WTC11 (cell line): Measurements from ENCODE around the gene RDH16. TPM values are rescaled to one million over a fixed set of nuclear protein-coding genes. Genes with fewer than 3 reads are reported as not detected.

Experiments used
- ATAC-seq: fragments of 200-7000 bp; cut with Tn5 transposase; 2 replicates; pipeline ENCODE4 v1.10.0; 2021; ENCODE audit warnings: mild to moderate bottlenecking, moderate library complexity
- CTCF ChIA-PET: fragments of 300-600 bp; sonication (Branson Sonifier 250); formaldehyde crosslinking; loops from one replicate; lab custom pipeline; 2021; ENCODE audit warnings: antibody characterized with exemption; lab: Charles Lee
- POLR2A ChIA-PET: fragments of 350-600 bp; sonication (Branson Sonifier 250); formaldehyde crosslinking; loops from one replicate; lab custom pipeline; 2021; ENCODE audit warnings: antibody characterized with exemption; lab: Charles Lee
- DNase-seq: peaks from one replicate; pipeline ENCODE4 v3.0.0; 2021; ENCODE audit warnings: low spot score
- H3K27ac Mint-ChIP-seq: 2 replicates; pipeline ENCODE4 v1.8.0; 2021; ENCODE audit warnings: mixed read lengths
- H3K27me3 Mint-ChIP-seq: 2 replicates; pipeline ENCODE4 v1.8.0; 2021; ENCODE audit warnings: low read depth, mild to moderate bottlenecking, moderate library complexity, mixed read lengths
- H3K36me3 Mint-ChIP-seq: 2 replicates; pipeline ENCODE4 v1.8.0; 2021; ENCODE audit warnings: mixed read lengths
- H3K4me1 Mint-ChIP-seq: 2 replicates; pipeline ENCODE4 v1.8.0; 2022; ENCODE audit warnings: mixed read lengths
- H3K4me3 Mint-ChIP-seq: 2 replicates; pipeline ENCODE4 v1.8.0; 2021; ENCODE audit warnings: mild to moderate bottlenecking, moderate library complexity, mixed read lengths
- H3K9me3 Mint-ChIP-seq: 2 replicates; pipeline ENCODE4 v1.8.0; 2021; ENCODE audit warnings: mixed read lengths
- AFF4 ChIP-seq: sonication (generic); formaldehyde crosslinking; IDR thresholded peaks from 2 replicates; pipeline ENCODE4 v1.8.1; 2023; ENCODE audit warnings: mild to moderate bottlenecking, missing genetic modification reagents, borderline replicate concordance
- ARID4B ChIP-seq: sonication (generic); formaldehyde crosslinking; IDR thresholded peaks from 2 replicates; pipeline ENCODE4 v1.8.0; 2023; ENCODE audit warnings: missing genetic modification reagents, mild to moderate bottlenecking, borderline replicate concordance
- ATF6 ChIP-seq: sonication (generic); formaldehyde crosslinking; IDR thresholded peaks from 2 replicates; pipeline ENCODE4 v1.8.1; 2023; ENCODE audit warnings: mild to moderate bottlenecking, missing genetic modification reagents
- E2F5 ChIP-seq: sonication (generic); formaldehyde crosslinking; IDR thresholded peaks from 2 replicates; pipeline ENCODE4 v1.8.1; 2022; ENCODE audit warnings: mild to moderate bottlenecking, moderate library complexity, missing genetic modification reagents
- GABPB1 ChIP-seq: sonication (generic); formaldehyde crosslinking; IDR thresholded peaks from 2 replicates; pipeline ENCODE4 v1.8.1; 2023; ENCODE audit warnings: mild to moderate bottlenecking, missing genetic modification reagents
- HMGXB4 ChIP-seq: sonication (generic); formaldehyde crosslinking; IDR thresholded peaks from 2 replicates; pipeline ENCODE4 v1.8.1; 2023; ENCODE audit warnings: mild to moderate bottlenecking, moderate library complexity, missing genetic modification reagents
- IRF2 ChIP-seq: sonication (generic); formaldehyde crosslinking; IDR thresholded peaks from 2 replicates; pipeline ENCODE4 v1.8.0; 2022; ENCODE audit warnings: low read depth, missing genetic modification reagents, borderline replicate concordance
- JAZF1 ChIP-seq: fragments of 250-450 bp; sonication (Bioruptor Pico); IDR thresholded peaks from 2 replicates; pipeline ENCODE4 v1.9.0; 2021; ENCODE audit warnings: moderate library complexity, mild to moderate bottlenecking, inconsistent platforms
- MXD4 ChIP-seq: fragments of 250-450 bp; sonication (Bioruptor Pico); IDR thresholded peaks from 2 replicates; pipeline ENCODE4 v1.8.0; 2021; ENCODE audit warnings: mild to moderate bottlenecking, moderate library complexity, borderline replicate concordance
- NFE2L1 ChIP-seq: sonication (generic); formaldehyde crosslinking; IDR thresholded peaks from 2 replicates; pipeline ENCODE4 v1.8.1; 2023; ENCODE audit warnings: missing genetic modification reagents
- PREB ChIP-seq: sonication (generic); formaldehyde crosslinking; IDR thresholded peaks from 2 replicates; pipeline ENCODE4 v1.8.1; 2022; ENCODE audit warnings: mild to moderate bottlenecking, missing genetic modification reagents, moderate library complexity, borderline replicate concordance
- SMAD4 ChIP-seq: sonication (generic); formaldehyde crosslinking; IDR thresholded peaks from 2 replicates; pipeline ENCODE4 v1.8.0; 2022; ENCODE audit warnings: mild to moderate bottlenecking, missing genetic modification reagents
- TEAD1 ChIP-seq: sonication (generic); formaldehyde crosslinking; IDR thresholded peaks from 2 replicates; pipeline ENCODE4 v1.8.0; 2022; ENCODE audit warnings: mild to moderate bottlenecking, missing genetic modification reagents
- ZNF121 ChIP-seq: sonication (generic); formaldehyde crosslinking; IDR thresholded peaks from 2 replicates; pipeline ENCODE4 v1.8.0; 2023; ENCODE audit warnings: missing genetic modification reagents
- ZNF219 ChIP-seq: sonication (generic); formaldehyde crosslinking; IDR thresholded peaks from 2 replicates; pipeline ENCODE4 v1.8.0; 2023; ENCODE audit warnings: missing genetic modification reagents, mild to moderate bottlenecking, borderline replicate concordance
- ZNF396 ChIP-seq: fragments of 250-450 bp; sonication (Bioruptor Pico); IDR thresholded peaks from 2 replicates; pipeline ENCODE4 v1.8.0; 2021; ENCODE audit warnings: mild to moderate bottlenecking, moderate library complexity, borderline replicate concordance
- ZNF532 ChIP-seq: fragments of 250-450 bp; sonication (Bioruptor Pico); IDR thresholded peaks from 2 replicates; pipeline ENCODE4 v1.9.0; 2021; ENCODE audit warnings: mild to moderate bottlenecking, borderline replicate concordance
- total RNA-seq: library from RNA; stranded (reverse); gene quantifications from 3 replicates; pipeline ENCODE4 v1.2.3, GENCODE V29; 2021

The RDH16 gene
- total RNA-seq, 1 experiment from 2014 or later = 1.0 TPM

GRCh38 chr12:57004651-57005050 is 47.2 kb upstream of the RDH16 start (continued):
- TF ChIP-seq GABPB1 (CRISPR knock-in tag) (no peak), SMAD4 (CRISPR knock-in tag) (no peak), ATF6 (CRISPR knock-in tag) (no peak), JAZF1 (CRISPR knock-in tag) (no peak), NFE2L1 (CRISPR knock-in tag) (no peak), ZNF532 (no peak), ZNF121 (CRISPR knock-in tag) (no peak)

- CTCF ChIA-PET = interaction anchor here (0.8 to 3.5 kb wide), 8 partner anchors 10 to 245 kb away, joined by 3 to 30 read pairs (median 4); partner anchors contain the start of gene STAT6
- Mint-ChIP-seq H3K36me3 (peaks cover 32% of the 10 kb centered on the region), H3K27me3 (no peaks in the 10 kb centered on the region)
- TF ChIP-seq HMGXB4 (CRISPR knock-in tag) (no peak), AFF4 (CRISPR knock-in tag) (no peak), PREB (CRISPR knock-in tag) (no peak), ZNF219 (CRISPR knock-in tag) (no peak), ZNF396 (CRISPR knock-in tag) (no peak), ARID4B (CRISPR knock-in tag) (no peak), TEAD1 (no peak), IRF2 (CRISPR knock-in tag) (no peak), MXD4 (CRISPR knock-in tag) (no peak), E2F5 (no peak)
Measured at GRCh38 chr12:57003395-57003794, 46.0 kb upstream of the RDH16 start.

More at GRCh38 chr12:57003395-57003794, 46.0 kb upstream of the RDH16 start:
- POLR2A ChIA-PET = no interaction called here
- Mint-ChIP-seq H3K4me3 (no peak overlapping the region), H3K9me3 (no peaks in the 10 kb centered on the region), H3K4me1 (peaks cover 21% of the 10 kb centered on the region), H3K27ac (no peak overlapping the region)
- DNase-seq = no peak
- no peak for ATAC-seq
